GM06990 (cell line): ENCODE measurements around the gene PKP2.

Experiments
- DNase-seq: peaks from one replicate; pipeline ENCODE4 v3.0.0-alpha.2; 2011; ENCODE audit not compliant: insufficient read length; ENCODE audit errors: extremely low read depth
- H3K27me3 ChIP-seq: replicated peaks from 2 replicates; pipeline ENCODE4 v1.6.0; 2011; ENCODE audit warnings: low read length; ENCODE audit not compliant: control insufficient read depth, insufficient read depth
- H3K36me3 ChIP-seq: 2 replicates; pipeline ENCODE4 v1.5.1; 2011; ENCODE audit warnings: low read length; ENCODE audit not compliant: control insufficient read depth, insufficient read depth
- H3K4me3 ChIP-seq: replicated peaks from 2 replicates; pipeline ENCODE4 v1.5.1; 2011; ENCODE audit warnings: low read depth, mild to moderate bottlenecking, control low read depth, low read length
- TF ChIP-seq, protein P1 (sequence below): IDR thresholded peaks from 2 replicates; pipeline ENCODE4 v1.5.1; 2011; ENCODE audit warnings: low read length, control low read depth, mild to moderate bottlenecking, inconsistent platforms; ENCODE audit not compliant: insufficient read depth, poor library complexity, severe bottlenecking

Gene PKP2

DNA sequence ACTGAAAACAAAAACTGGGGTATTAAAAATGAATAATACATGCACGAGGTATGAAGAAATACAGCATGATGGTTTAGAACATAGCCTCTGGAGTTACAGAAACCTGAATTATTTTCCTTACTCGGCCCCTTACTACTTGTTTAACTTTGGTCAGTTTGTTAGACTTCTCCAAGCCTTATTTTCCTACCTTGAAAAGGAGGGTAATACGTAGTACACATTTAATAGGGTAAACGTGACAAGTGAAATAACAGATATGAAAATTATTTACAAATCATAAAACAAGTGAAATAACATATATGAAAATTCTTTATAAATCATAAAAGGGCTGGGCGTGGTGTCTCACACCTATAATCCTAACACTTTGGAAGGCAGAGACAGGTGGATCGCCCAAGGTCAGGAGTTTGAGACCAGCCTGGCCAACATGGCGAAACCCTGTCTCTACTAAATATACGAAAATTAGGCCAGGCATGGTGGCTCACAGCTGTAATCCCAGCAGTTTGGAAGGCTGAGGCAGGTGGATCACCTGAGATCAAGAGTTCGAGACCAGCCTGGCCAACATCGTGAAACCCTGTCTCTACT is 11.4 kb upstream of the PKP2 start:
- H3K4me3 ChIP-seq, result no peak overlapping the region
- no peaks in the 10 kb centered on the region for H3K36me3 ChIP-seq
- TF ChIP-seq, protein P1, sequence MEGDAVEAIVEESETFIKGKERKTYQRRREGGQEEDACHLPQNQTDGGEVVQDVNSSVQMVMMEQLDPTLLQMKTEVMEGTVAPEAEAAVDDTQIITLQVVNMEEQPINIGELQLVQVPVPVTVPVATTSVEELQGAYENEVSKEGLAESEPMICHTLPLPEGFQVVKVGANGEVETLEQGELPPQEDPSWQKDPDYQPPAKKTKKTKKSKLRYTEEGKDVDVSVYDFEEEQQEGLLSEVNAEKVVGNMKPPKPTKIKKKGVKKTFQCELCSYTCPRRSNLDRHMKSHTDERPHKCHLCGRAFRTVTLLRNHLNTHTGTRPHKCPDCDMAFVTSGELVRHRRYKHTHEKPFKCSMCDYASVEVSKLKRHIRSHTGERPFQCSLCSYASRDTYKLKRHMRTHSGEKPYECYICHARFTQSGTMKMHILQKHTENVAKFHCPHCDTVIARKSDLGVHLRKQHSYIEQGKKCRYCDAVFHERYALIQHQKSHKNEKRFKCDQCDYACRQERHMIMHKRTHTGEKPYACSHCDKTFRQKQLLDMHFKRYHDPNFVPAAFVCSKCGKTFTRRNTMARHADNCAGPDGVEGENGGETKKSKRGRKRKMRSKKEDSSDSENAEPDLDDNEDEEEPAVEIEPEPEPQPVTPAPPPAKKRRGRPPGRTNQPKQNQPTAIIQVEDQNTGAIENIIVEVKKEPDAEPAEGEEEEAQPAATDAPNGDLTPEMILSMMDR, result no peak
- H3K27me3 ChIP-seq, result no peaks in the 10 kb centered on the region
- no peak for DNase-seq

DNA sequence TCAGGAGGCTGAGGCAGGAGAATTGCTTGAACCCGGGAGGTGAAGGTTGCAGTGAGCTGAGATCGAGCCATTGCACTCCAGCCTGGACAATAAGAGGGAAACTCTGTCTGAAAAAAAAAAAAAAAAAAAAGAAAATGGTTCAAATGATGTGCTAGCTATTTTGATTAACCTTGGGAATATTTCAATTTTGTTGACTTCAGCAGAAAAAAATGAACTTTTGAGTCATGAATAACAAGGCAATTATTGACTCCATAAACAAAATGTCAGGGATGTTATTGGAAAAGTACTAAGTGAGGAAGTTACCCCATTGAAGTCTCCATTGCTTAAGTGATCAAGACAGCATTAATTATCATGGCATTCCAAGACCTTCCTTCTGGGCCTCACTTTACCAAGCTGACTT is 10.6 kb upstream of the PKP2 start:
- Histone ChIP-seq H3K27me3 (no peaks in the 10 kb centered on the region), H3K36me3 (no peaks in the 10 kb centered on the region), H3K4me3 (no peak overlapping the region)
- TF ChIP-seq, protein P1, result no peak
- DNase-seq, result no peak

DNA sequence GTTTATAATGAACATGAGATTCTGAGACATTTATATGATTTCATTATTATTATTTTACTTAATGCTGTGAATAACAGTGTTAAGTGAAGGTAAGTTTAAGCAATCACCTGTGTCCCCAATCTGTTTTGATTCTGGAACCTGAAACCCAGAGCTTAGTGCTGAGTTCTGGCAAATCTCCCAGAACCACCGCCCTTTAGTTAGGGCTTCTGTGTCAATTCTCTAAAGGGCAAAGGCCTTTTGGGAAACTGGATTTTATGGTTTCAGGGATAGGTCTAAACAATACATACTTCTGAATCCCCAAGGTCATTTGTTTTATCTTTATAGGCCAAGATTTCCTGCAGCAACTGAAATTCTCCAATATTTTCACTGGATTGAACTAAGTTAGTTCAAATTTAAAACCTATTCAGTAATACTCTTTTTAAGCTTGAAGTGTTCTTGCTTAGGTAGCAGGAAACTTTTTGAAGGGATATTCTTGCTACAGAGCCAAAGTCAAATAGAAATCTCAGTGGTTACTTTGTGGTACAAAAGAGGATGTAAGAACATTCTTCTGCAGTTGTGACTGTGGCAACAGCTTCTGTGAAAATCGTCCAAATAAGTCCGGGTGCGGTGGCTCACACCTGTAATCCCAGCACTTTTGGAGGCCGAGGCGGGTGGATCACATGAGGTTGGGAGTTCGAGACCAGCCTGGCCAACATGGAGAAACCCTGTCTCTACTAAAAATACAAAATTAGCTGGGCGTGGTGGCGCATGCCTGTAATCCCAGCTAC is 10.0 kb upstream of the PKP2 start:
- Histone ChIP-seq H3K36me3 (no peaks in the 10 kb centered on the region), H3K4me3 (no peak overlapping the region), H3K27me3 (no peaks in the 10 kb centered on the region)
- peak; percentile 59 for DNase-seq
- TF ChIP-seq, protein P1, result no peak

DNA sequence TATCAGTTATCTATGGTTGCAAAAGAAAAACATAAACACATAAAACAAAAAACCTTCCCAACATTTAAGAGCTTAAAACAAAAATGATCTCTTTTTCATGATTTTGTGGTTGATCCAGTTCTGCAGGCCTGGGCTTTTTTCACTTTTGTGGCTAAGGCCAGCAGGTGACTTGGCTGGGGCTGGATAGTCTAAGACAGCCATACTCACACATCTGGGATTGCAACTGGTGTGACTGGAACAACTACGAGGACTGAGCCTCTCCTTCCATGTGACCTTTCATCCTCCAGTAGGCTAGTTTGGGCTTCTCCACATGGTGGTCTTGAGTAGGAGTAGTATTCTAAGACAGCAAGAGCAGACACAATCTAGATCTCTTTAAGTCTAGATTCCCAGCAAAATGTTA is 7.2 kb upstream of the PKP2 start:
- no peak overlapping the region for H3K4me3 ChIP-seq
- no peaks in the 10 kb centered on the region for H3K27me3 ChIP-seq
- TF ChIP-seq, protein P1, result no peak
- H3K36me3 ChIP-seq, result no peaks in the 10 kb centered on the region
- DNase-seq, result no peak

DNA sequence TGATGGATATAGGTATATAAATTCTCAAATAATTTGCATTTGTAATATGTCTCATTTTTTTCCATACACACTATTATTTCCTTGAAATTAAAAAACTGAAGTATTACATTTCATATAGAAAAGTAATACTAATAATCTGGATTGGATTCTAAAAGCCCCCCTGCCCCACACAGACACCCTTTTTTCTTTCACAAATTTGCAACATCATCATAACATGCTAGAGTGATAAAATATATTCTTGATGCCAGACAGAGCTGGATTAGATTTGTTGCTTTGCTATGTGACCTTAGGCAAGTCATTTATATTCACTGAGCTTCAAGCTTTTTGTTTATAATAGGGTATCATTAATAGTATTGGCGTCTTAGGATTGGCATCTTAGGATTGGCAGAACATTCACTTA is 6.7 kb upstream of the PKP2 start:
- TF ChIP-seq, protein P1, result no peak
- Histone ChIP-seq H3K27me3 (no peaks in the 10 kb centered on the region), H3K4me3 (no peak overlapping the region), H3K36me3 (no peaks in the 10 kb centered on the region)
- no peak for DNase-seq
